Measurements from ENCODE around the gene RB1. TPM values are rescaled to one million over a fixed set of nuclear protein-coding genes. Genes with fewer than 3 reads are reported as not detected.

RB1 gene
- total RNA-seq, 1 donor from 2014 or later, result 33.1 TPM

- intact Hi-C loops (cut with micrococcal nuclease), result no loop called here
These were observed 208.2 kb downstream of the RB1 start for GRCh38 chr13:48511621-48512230.

DNA sequence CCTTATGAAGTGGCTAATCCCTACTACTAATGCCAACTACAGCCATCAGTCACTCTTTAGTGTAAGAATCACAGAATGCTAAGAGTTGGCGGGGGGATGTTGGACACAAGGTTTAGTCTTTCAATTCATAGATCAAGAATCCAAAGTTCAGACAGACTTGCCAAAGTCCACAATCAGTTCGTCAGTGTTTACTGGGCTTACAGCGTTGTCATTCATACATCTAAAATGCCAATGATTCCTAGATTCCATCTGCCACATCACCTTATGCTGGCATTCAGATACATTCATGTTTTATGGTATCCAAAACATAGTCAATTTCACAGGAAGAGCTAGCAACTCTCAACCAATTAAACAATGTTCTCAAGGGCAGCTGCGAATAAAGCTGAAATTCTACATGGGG lies 211.2 kb downstream of the RB1 start:
- intact Hi-C loops (cut with micrococcal nuclease), result no loop called here

- intact Hi-C loops (cut with micrococcal nuclease), result no loop called here
These were observed 212.2 kb downstream of the RB1 start for GRCh38 chr13:48515732-48516131.

GRCh38 chr13:48518083-48518482 lies 214.5 kb downstream of the RB1 start:
- intact Hi-C loops (cut with micrococcal nuclease), result no loop called here

DNA sequence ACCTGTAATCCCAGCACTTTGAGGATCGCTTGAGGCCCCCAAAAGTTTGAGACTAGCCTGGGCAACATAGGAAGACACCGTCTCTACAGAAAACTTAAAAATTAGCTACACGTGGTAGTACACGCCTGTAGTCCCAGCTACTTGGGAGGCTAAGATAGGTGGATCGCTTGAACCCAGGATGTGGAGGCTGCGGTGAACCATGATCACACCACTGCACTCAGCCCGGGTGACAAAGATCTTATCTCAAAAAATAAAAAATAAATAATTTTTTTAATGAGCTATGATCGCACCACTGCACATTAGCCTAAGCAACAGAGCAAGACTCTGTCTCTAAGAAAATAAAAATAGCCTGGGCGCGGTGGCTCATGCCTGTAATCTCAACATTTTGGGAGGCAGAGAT lies 222.7 kb downstream of the RB1 start:
- intact Hi-C loops (cut with micrococcal nuclease), result no loop called here

DNA sequence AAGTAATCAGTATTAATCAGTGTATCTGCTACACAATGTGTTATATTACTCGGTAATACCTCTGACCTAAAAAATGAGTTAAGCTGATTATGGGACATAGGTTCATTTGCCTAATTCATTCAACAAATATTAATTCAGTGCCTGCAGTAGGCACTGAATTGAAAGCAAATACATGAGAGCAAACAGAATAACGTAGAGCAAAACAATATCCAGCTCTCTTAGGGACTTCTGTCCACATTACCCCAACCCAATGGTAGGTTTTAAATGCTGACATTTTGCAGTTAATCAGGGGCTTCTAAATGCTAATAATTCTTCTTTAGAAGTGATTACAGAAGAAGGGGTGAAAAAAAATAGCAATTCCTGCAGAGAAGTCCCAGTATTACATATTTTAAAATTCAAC lies 224.4 kb downstream of the RB1 start:
- intact Hi-C loops (cut with micrococcal nuclease), result no loop called here

DNA sequence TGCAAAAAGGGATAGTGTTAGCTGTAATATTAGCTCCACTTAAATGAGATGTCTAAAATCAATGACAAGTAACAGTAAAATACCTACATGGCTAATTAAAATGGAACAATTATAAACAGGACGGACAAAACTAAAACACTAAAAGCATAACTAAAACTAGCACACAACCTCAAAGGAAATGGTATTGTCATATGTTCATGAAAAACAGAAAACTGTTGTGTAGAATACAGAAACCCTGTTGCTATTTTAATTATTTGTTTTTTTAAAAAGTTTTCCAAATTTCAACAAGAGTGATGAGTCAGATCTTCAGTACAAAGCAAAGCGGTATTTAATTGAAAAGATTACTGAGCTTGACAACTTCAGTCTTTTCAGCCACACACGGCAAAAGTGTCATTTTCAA lies 225.2 kb downstream of the RB1 start:
- intact Hi-C loops (cut with micrococcal nuclease), result no loop called here

DNA sequence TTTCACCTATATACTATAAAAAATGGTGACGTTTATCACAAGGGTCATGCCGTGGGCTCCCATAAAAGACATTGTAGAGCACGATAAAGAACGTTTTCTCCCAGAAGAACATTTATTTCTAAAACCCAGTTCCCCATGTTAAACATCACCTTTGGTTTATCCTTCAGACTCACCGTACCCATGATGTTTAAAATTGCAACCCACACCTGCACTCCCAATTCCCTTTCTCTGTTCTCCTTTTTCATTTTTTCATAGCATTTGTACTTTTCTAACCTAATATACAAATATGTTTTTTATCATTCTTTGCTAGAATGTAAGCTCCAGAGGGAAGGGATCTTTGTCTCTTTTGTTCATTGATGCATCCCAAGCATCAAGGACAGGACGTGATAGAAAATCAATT lies 227.3 kb downstream of the RB1 start:
- intact Hi-C loops (cut with micrococcal nuclease), result loop anchor here (5.0 kb wide), 1 partner anchor 1734 kb away; the partner anchor contains the start of gene ESD

Other genes with a start within 250 kb of the RB1 start
- gene MED4, start 208.6 kb upstream of the RB1 start, total RNA-seq, result 62.2 and 66.8 TPM in 2 replicates
- gene ITM2B, start 70.5 kb upstream of the RB1 start, total RNA-seq, result 176 and 181 TPM in 2 replicates
- 20.3 and 21.9 TPM in 2 replicates for gene LPAR6, start 109.4 kb downstream of the RB1 start, total RNA-seq
- 7.6 TPM in 2 replicates for gene RCBTB2, start 229.3 kb downstream of the RB1 start, total RNA-seq

All from T-helper 1 cell treated with Interleukin-12 subunit alpha and Interleukin-12 subunit beta and Interleukin-4 antibody, amounts not matched to agents 30 ng/mL and 1 ng/mL, for 36 hours (primary cell).